Mesodermal cell (in vitro differentiated cells): ENCODE data around the gene POU2AF1.

Experiments used
- H3K27ac ChIP-seq: 2 replicates; pipeline ENCODE4 v1.7.0; 2013; ENCODE audit warnings: mild to moderate bottlenecking, low read depth, low read length, moderate library complexity; ENCODE audit not compliant: severe bottlenecking
- H3K36me3 ChIP-seq: 2 replicates; pipeline ENCODE4 v1.7.1; 2013; ENCODE audit warnings: mild to moderate bottlenecking, low read length, moderate library complexity; ENCODE audit not compliant: control insufficient read depth, insufficient read depth
- H3K4me1 ChIP-seq: one replicate; pipeline ENCODE4 v1.7.1; 2013; ENCODE audit warnings: mild to moderate bottlenecking, low read length; ENCODE audit not compliant: insufficient read depth, control insufficient read depth, poor library complexity, severe bottlenecking
- H3K4me3 ChIP-seq: 2 replicates; pipeline ENCODE4 v1.7.0; 2013; ENCODE audit warnings: low read length, control low read depth, mild to moderate bottlenecking; ENCODE audit not compliant: insufficient read depth, poor library complexity, severe bottlenecking; ENCODE audit errors: extremely low read depth
- H3K9me3 ChIP-seq: 2 replicates; pipeline ENCODE4 v1.7.1; 2013; ENCODE audit warnings: mild to moderate bottlenecking, low read length, moderate library complexity; ENCODE audit not compliant: control insufficient read depth
- WGBS, 2 experiments: methylation state at CpG; one replicate each; pipeline ENCODE4 v1.1.5; 2013; ENCODE audit warnings: missing lambda C conversion rate in 2 of 2; ENCODE audit not compliant: insufficient coverage in 2 of 2; 5-methylcytosine and 5-hydroxymethylcytosine counted together

Gene POU2AF1

GRCh38 chr11:111352935-111353710, 26.0 kb downstream of the POU2AF1 start:
- no peaks in the 10 kb centered on the region for H3K36me3 ChIP-seq
- H3K9me3 ChIP-seq: no peaks in the 10 kb centered on the region
- no peak overlapping the region for H3K27ac ChIP-seq
- H3K4me3 ChIP-seq: no peak overlapping the region
- 81 to 89% methylated on average over 4 of the region's 8 CpGs for WGBS, 2 experiments
- no peaks in the 10 kb centered on the region for H3K4me1 ChIP-seq

GRCh38 chr11:111352231-111352746, 26.8 kb downstream of the POU2AF1 start:
- Histone ChIP-seq H3K4me1 (no peaks in the 10 kb centered on the region), H3K4me3 (no peak overlapping the region), H3K27ac (no peak overlapping the region), H3K9me3 (no peaks in the 10 kb centered on the region), H3K36me3 (no peaks in the 10 kb centered on the region)
- WGBS, 2 experiments: 94 to 95% methylated on average over 4 to 5 of the region's 9 CpGs

GRCh38 chr11:111351374-111352055, 27.6 kb downstream of the POU2AF1 start:
- Histone ChIP-seq H3K27ac (no peak overlapping the region), H3K9me3 (no peaks in the 10 kb centered on the region), H3K36me3 (no peaks in the 10 kb centered on the region), H3K4me1 (no peaks in the 10 kb centered on the region), H3K4me3 (no peak overlapping the region)
- WGBS, 2 experiments: 88 to 93% methylated on average over 7 to 10 of the region's 10 CpGs

- no peak overlapping the region for H3K27ac ChIP-seq
- no peaks in the 10 kb centered on the region for H3K36me3 ChIP-seq
- no peaks in the 10 kb centered on the region for H3K9me3 ChIP-seq
- H3K4me3 ChIP-seq: no peak overlapping the region
- WGBS, 2 experiments: no CpG with 5 or more reads among the region's 1 CpG
- no peaks in the 10 kb centered on the region for H3K4me1 ChIP-seq
Measured at GRCh38 chr11:111350811-111351210, 28.3 kb downstream of the POU2AF1 start.

GRCh38 chr11:111349191-111349695, 29.8 kb downstream of the POU2AF1 start:
- H3K9me3 ChIP-seq: no peaks in the 10 kb centered on the region
- H3K4me3 ChIP-seq: no peak overlapping the region
- H3K27ac ChIP-seq: no peak overlapping the region
- H3K36me3 ChIP-seq: no peaks in the 10 kb centered on the region
- 43 to 80% methylated on average over 1 of the region's 2 CpGs for WGBS, 2 experiments
- H3K4me1 ChIP-seq: no peaks in the 10 kb centered on the region

GRCh38 chr11:111348147-111348546, 30.9 kb downstream of the POU2AF1 start:
- Histone ChIP-seq H3K9me3 (no peaks in the 10 kb centered on the region), H3K36me3 (no peaks in the 10 kb centered on the region), H3K4me1 (no peaks in the 10 kb centered on the region), H3K4me3 (no peak overlapping the region), H3K27ac (no peak overlapping the region)
- WGBS, 2 experiments: no CpG with 5 or more reads among the region's 3 CpGs

- Histone ChIP-seq H3K36me3 (no peaks in the 10 kb centered on the region), H3K4me3 (no peak overlapping the region), H3K4me1 (no peaks in the 10 kb centered on the region), H3K27ac (no peak overlapping the region), H3K9me3 (no peaks in the 10 kb centered on the region)
- WGBS, 2 experiments: 73 to 92% methylated on average over 2 of the region's 3 CpGs
Measured at GRCh38 chr11:111347723-111348115, 31.4 kb downstream of the POU2AF1 start.

- Histone ChIP-seq H3K36me3 (no peaks in the 10 kb centered on the region), H3K4me3 (no peak overlapping the region), H3K4me1 (no peaks in the 10 kb centered on the region), H3K27ac (no peak overlapping the region), H3K9me3 (no peaks in the 10 kb centered on the region)
- 87 to 100% methylated on average over 2 of the region's 6 CpGs for WGBS, 2 experiments
Measured at GRCh38 chr11:111347002-111347722, 31.9 kb downstream of the POU2AF1 start.

- H3K27ac ChIP-seq: no peak overlapping the region
- no peaks in the 10 kb centered on the region for H3K36me3 ChIP-seq
- no peaks in the 10 kb centered on the region for H3K4me1 ChIP-seq
- H3K9me3 ChIP-seq: no peaks in the 10 kb centered on the region
- WGBS, 2 experiments: 92 to 95% methylated on average over 3 of the region's 3 CpGs
- H3K4me3 ChIP-seq: no peak overlapping the region
Measured at GRCh38 chr11:111344032-111344431, 35.0 kb downstream of the POU2AF1 start.

GRCh38 chr11:111342329-111342728, 36.7 kb downstream of the POU2AF1 start:
- H3K27ac ChIP-seq: no peak overlapping the region
- H3K4me3 ChIP-seq: no peak overlapping the region
- H3K4me1 ChIP-seq: no peaks in the 10 kb centered on the region
- WGBS, 2 experiments: 100% methylated on average over 1 to 2 of the region's 3 CpGs
- H3K9me3 ChIP-seq: no peaks in the 10 kb centered on the region
- no peaks in the 10 kb centered on the region for H3K36me3 ChIP-seq
